Activated CD8-positive, alpha-beta T cell treated with anti-CD3 and anti-CD28 coated beads for 36 hours (primary cell): Measurements from ENCODE around the gene MEAF6. TPM values are rescaled to one million over a fixed set of nuclear protein-coding genes. Genes with fewer than 3 reads are reported as not detected.
A peak's percentile ranks its signal among the peaks of the same experiment; 100 is the strongest.
"Not testable (repeated sequence)": the region's sequence is repeated elsewhere in the genome, so short reads cannot be mapped to it uniquely, and the experiment has no call there.

Source experiments
- ATAC-seq: fragments of 200-7000 bp; cut with Tn5 transposase; one replicate; pipeline ENCODE4 v1.10.0; 2021; ENCODE audit warnings: mild to moderate bottlenecking, moderate library complexity
- CTCF ChIA-PET: fragments of 350-600 bp; sonication (Branson Sonifier 250); formaldehyde crosslinking; loops from one replicate; lab custom pipeline; 2021; ENCODE audit warnings: antibody characterized with exemption; lab: Charles Lee
- POLR2A ChIA-PET: fragments of 350-600 bp; sonication (Branson Sonifier 250); formaldehyde crosslinking; loops from one replicate; lab custom pipeline; 2021; ENCODE audit warnings: antibody characterized with exemption; lab: Charles Lee
- DNase-seq: peaks from one replicate; pipeline ENCODE4 v3.0.0-alpha.2; 2020
- H3K27ac Mint-ChIP-seq: one replicate; pipeline ENCODE4 v1.8.0; 2021; ENCODE audit warnings: mild to moderate bottlenecking, mixed read lengths
- H3K27me3 Mint-ChIP-seq: one replicate; pipeline ENCODE4 v1.8.0; 2021; ENCODE audit warnings: mixed read lengths
- H3K36me3 Mint-ChIP-seq: one replicate; pipeline ENCODE4 v1.8.0; 2021; ENCODE audit warnings: low read depth, mixed read lengths
- H3K4me1 Mint-ChIP-seq: one replicate; pipeline ENCODE4 v1.8.0; 2021; ENCODE audit warnings: low read depth, mixed read lengths
- H3K4me3 Mint-ChIP-seq: one replicate; pipeline ENCODE4 v1.8.0; 2021; ENCODE audit warnings: mild to moderate bottlenecking, moderate library complexity, mixed read lengths
- H3K9me3 Mint-ChIP-seq: one replicate; pipeline ENCODE4 v1.8.0; 2021; ENCODE audit warnings: mixed read lengths
- CTCF ChIP-seq: fragments of 200-600 bp; IDR thresholded peaks from one replicate; pipeline ENCODE4 v1.8.0; 2022; ENCODE audit warnings: antibody characterized with exemption, mild to moderate bottlenecking
- intact Hi-C: fragments of 100-400 bp; cut with micrococcal nuclease; formaldehyde crosslinking; loops from one replicate; pipeline ENCODE4 v1.10.0; 2022
- total RNA-seq, 2 experiments: library from RNA; stranded (reverse); gene quantifications; one replicate each; pipeline ENCODE4 v1.2.3, GENCODE V29; 2021

MEAF6 gene
- 10 to 100 TPM; 74.0 to 76.3 TPM for total RNA-seq

- peak; percentile 70 for TF ChIP-seq CTCF
- ChIA-PET POLR2A (interaction anchor here (0.6 to 3.4 kb wide), 15 partner anchors 10 to 184 kb away, joined by 3 to 52 read pairs (median 4); partner anchors contain the start of genes GNL2, SNIP1 and ZC3H12A), CTCF (interaction anchor here (0.8 to 4.5 kb wide), 16 partner anchors 10 to 167 kb away, joined by 3 to 37 read pairs (median 3); partner anchors contain the start of gene ZC3H12A)
- Mint-ChIP-seq H3K4me3 (peak within 1 kb of the TSS; percentile 98), H3K27ac (peak within 1 kb of the TSS; percentile 96), H3K27me3 (no peaks in the 10 kb centered on the region), H3K36me3 (peaks cover 31% of the 10 kb centered on the region), H3K4me1 (peaks cover 42% of the 10 kb centered on the region), H3K9me3 (no peaks in the 10 kb centered on the region)
- peak; percentile 84 for DNase-seq
- intact Hi-C loops = loop anchor here (5.0 kb wide), 1 partner anchor 38 kb away; the partner anchor contains the start of gene SNIP1
- peak; percentile 91 for ATAC-seq
Measured at GRCh38 chr1:37514350-37515184, at the start of gene MEAF6. MEAF6 (minus strand) TSS chr1:37514766; CDS start chr1:37514746, 20 bp downstream.

GRCh38 chr1:37562984-37563383, 48.4 kb upstream of the MEAF6 start:
- ATAC-seq (no peak), DNase-seq (no peak)
- H3K27ac Mint-ChIP-seq = no peak overlapping the region
- H3K9me3 Mint-ChIP-seq = no peaks in the 10 kb centered on the region
- H3K4me1 Mint-ChIP-seq = no peaks in the 10 kb centered on the region
- H3K4me3 Mint-ChIP-seq = no peak overlapping the region
- H3K36me3 Mint-ChIP-seq = peaks cover 11% of the 10 kb centered on the region
- intact Hi-C loops = no loop called here
- ChIA-PET POLR2A (interaction anchor here (1.1 kb wide), 1 partner anchor 14 kb away, joined by 3 read pairs; no protein-coding TSS in a partner anchor), CTCF (interaction anchor here (1.1 to 1.5 kb wide), 3 partner anchors 20 to 119 kb away, joined by 3 to 14 read pairs (median 3); no protein-coding TSS in a partner anchor)
- H3K27me3 Mint-ChIP-seq = no peaks in the 10 kb centered on the region
- TF ChIP-seq CTCF = no peak

DNA sequence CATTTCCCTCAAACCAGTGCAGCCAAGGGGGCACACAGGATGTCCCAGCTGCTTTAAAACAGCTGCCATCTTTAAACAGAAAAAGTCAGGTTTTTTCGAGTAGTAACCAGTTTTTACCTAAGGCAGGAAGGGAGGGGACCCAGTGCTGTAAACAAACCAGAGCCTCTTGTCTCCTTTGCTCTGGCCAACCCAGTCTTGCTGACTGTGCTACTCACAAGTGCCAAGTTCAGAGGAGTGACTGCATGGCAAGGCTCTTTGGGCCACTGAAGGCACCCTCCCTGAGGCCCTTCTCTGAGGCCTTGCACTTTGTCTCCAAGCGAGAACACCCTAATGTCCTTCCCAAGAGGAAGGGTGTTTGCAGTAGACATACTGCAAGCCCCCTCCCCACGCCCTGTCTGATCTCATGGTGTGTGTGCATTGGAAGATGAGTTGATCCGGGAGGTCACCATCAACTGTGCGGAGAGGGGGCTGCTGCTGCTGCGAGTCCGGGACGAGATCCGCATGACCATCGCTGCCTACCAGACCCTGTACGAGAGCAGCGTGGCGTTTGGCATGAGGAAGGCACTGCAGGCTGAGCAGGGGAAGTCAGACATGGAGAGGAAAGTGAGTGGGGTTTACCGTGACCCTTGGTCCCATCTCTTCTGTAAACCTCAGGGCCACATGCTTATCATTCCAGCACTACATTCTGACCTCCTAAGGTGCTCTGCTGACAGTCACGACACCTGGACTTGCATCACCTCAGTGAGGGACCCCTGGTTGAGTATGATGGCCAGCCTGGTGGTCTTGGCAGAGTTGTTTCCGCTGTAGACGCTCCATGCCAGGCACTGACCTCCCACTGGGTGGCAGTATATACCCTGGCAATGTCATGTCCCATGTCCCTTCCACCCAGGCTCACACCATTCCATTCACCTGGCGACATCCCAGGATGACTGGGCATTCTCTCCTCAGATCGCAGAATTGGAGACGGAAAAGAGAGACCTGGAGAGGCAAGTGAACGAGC, 46.9 kb upstream of the MEAF6 start:
- ChIA-PET POLR2A (interaction anchor here (1.0 kb wide), 1 partner anchor 247 kb away, joined by 3 read pairs; the partner anchor contains the start of gene YRDC), CTCF (interaction anchor here (0.7 to 1.5 kb wide), 9 partner anchors 12 to 247 kb away, joined by 3 to 14 read pairs (median 3); partner anchors contain the start of genes MEAF6 and YRDC)
- Mint-ChIP-seq H3K4me3 (no peak overlapping the region), H3K9me3 (no peaks in the 10 kb centered on the region), H3K36me3 (no peaks in the 10 kb centered on the region), H3K27me3 (no peaks in the 10 kb centered on the region), H3K27ac (no peak overlapping the region), H3K4me1 (peaks cover 2% of the 10 kb centered on the region)
- intact Hi-C loops = no loop called here
- peak; percentile 65 for TF ChIP-seq CTCF
- DNase-seq (peak; percentile 54), ATAC-seq (peak; percentile 69)

DNA sequence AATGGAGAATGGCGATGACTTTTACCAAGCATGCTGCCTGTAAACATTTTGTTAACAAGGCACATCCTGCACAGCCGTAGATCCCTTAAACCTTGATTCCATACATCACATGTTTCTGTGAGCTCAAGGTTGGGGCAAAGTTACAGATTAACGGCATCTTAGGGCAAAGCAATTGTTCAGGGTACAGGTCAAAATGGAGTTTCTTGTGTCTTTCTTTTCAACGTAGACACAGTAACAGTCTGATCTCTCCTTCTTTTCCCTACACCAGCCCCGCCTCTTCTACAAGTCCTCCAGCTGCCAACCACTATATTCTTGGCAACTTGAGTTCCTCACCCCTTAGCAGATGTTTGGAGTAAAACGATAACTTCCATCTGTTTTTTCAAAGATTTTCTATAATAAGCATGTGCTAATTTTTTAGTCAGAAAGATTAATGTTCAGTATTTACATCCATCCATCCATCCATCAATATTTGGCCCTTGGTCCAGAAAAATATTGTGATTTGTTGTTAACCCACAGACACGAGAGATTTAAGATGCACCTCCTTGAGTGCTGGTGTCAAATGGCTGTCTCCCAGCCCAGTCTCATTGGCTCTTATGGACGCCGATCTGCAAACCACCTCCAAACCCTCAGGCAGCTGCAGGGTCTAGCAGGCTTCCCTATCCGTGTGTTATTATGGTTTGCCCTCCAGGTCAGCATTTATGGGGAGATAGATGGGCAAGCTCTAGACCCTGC, 46.0 kb upstream of the MEAF6 start:
- H3K36me3 Mint-ChIP-seq = no peaks in the 10 kb centered on the region
- H3K4me1 Mint-ChIP-seq = peaks cover 5% of the 10 kb centered on the region
- POLR2A ChIA-PET = no interaction called here
- TF ChIP-seq CTCF = no peak
- peaks cover 2% of the 10 kb centered on the region for H3K27me3 Mint-ChIP-seq
- DNase-seq (no peak), ATAC-seq (no peak)
- H3K9me3 Mint-ChIP-seq = no peaks in the 10 kb centered on the region
- H3K27ac Mint-ChIP-seq = no peak overlapping the region
- no peak overlapping the region for H3K4me3 Mint-ChIP-seq
- CTCF ChIA-PET = interaction anchor here (0.7 to 0.9 kb wide), 2 partner anchors 11 to 46 kb away, joined by 3 read pairs; partner anchors contain the start of gene MEAF6
- intact Hi-C loops = no loop called here

- CTCF ChIA-PET = interaction anchor here (0.9 kb wide), 1 partner anchor 46 kb away, joined by 3 read pairs; the partner anchor contains the start of gene MEAF6
- ATAC-seq, DNase-seq, H3K36me3 Mint-ChIP-seq, H3K27me3 Mint-ChIP-seq, H3K4me1 Mint-ChIP-seq, H3K27ac Mint-ChIP-seq, H3K9me3 Mint-ChIP-seq, POLR2A ChIA-PET, H3K4me3 Mint-ChIP-seq: not testable (repeated sequence)
- intact Hi-C loops = loop anchor here (5.0 kb wide), 1 partner anchor 122 kb away; no protein-coding TSS in a partner anchor
Measured at GRCh38 chr1:37559957-37560379, 45.4 kb upstream of the MEAF6 start.
